Ovary (tissue), 9 donors: ENCODE results near the gene CDC42EP4. TPM values are rescaled to one million over a fixed set of nuclear protein-coding genes. Genes with fewer than 3 reads are reported as not detected.
A peak's percentile ranks its signal among the peaks of the same experiment; 100 is the strongest.
"Not testable (repeated sequence)": the region's sequence is repeated elsewhere in the genome, so short reads cannot be mapped to it uniquely, and the experiment has no call there.

ENCODE experiments used
- DNase-seq, 5 donors: peaks; one replicate each; pipeline ENCODE4 v3.0.0-alpha.2; 2019 to 2020
- H3K27ac ChIP-seq, 2 donors: fragments of 200-600 bp; one replicate each; pipeline versions ENCODE4 v1.5.1 to v1.8.0; 2019 to 2022
- H3K27me3 ChIP-seq: fragments of 200-600 bp; one replicate; pipeline ENCODE4 v1.8.0; 2022
- H3K36me3 ChIP-seq: fragments of 200-600 bp; sonication (generic); one replicate; pipeline ENCODE4 v1.5.1; 2019
- H3K4me1 ChIP-seq: one replicate; pipeline ENCODE4 v1.8.1; 2013; ENCODE audit warnings: mild to moderate bottlenecking, moderate library complexity; ENCODE audit not compliant: insufficient read depth
- H3K4me3 ChIP-seq: fragments of 200-600 bp; sonication (generic); one replicate; pipeline ENCODE4 v1.5.1; 2017
- H3K9me3 ChIP-seq, 2 donors: fragments of 200-600 bp in 1 of 2; sonication (generic) in 1 of 2; one replicate each; pipeline versions ENCODE4 v1.5.1 to v1.8.1; 2013 to 2019; ENCODE audit warnings: mild to moderate bottlenecking in 1 of 2, moderate library complexity in 1 of 2
- CTCF ChIP-seq, 3 donors: fragments of 450-650 bp in 2 of 3; fragments of 200-600 bp in 1 of 3; IDR thresholded peaks; one replicate each; pipeline versions ENCODE4 v1.5.1 to v1.8.0; 2016 to 2022; ENCODE audit warnings: antibody characterized with exemption in 3 of 3, mild to moderate bottlenecking in 1 of 3
- EP300 ChIP-seq: sonication (generic); formaldehyde crosslinking; IDR thresholded peaks from one replicate; pipeline ENCODE4 v1.6.1; 2017; ENCODE audit warnings: antibody characterized with exemption
- POLR2A ChIP-seq: fragments of 450-650 bp; IDR thresholded peaks from one replicate; pipeline ENCODE4 v1.6.1; 2017; ENCODE audit warnings: antibody characterized with exemption, mild to moderate bottlenecking, moderate library complexity
- WGBS, 3 donors: extraction: QIAGEN DNeasy Blood & Tissue Kit in 1 of 3; methylation state at CpG; one replicate each; pipeline versions ENCODE4 v1.1.5 to v1.1.7; 2013 to 2017; 5-methylcytosine and 5-hydroxymethylcytosine counted together
- intact Hi-C, 4 donors: fragments of 100-400 bp; cut with DNase I; formaldehyde crosslinking; loops; one replicate each; pipeline versions ENCODE4 v1.11.0 to v1.15.1; 2022 to 2023
- polyA plus RNA-seq, 2 donors: library from polyadenylated mRNA; stranded (reverse); fragments of 200-250 nt in 1 of 2; fragments of 350-450 nt in 1 of 2; fragmentation: Illumina TruSeq in 1 of 2; extraction: RNeasy Lipid Tissue Mini Kit (QIAGEN cat#74804) in 1 of 2; gene quantifications; one replicate each; pipeline ENCODE4 v1.2.3, GENCODE V29; 2013 to 2014
- total RNA-seq, 7 donors: library from RNA; depleted of rRNA in 2 of 7; stranded (reverse); fragments of >200 nt in 2 of 7; fragmentation: NEBNext Ultra II Directional in 3 of 7; extraction: Animal tissue kit (Norgen Biotek cat#: 25700) in 3 of 7; gene quantifications; one replicate each; pipeline versions ENCODE4 v1.1.0 to v1.2.4, GENCODE V29; 2016 to 2023
- donor health status: DM: no; HTN: no; CAD: no; lungs with moderate emphysema.
- donor health status: DM: no; HTN: no; CAD: no.
- donor health status: Bipolar disorder and iron deficiency.
- donor health status: DM: yes; HTN: yes; CAD: no.
- donor health status: DM: no; HTN: no; CAD: no.
- donor health status: DM: yes; HTN: yes; CAD: no.

The CDC42EP4 gene
- total and polyA plus RNA-seq, 9 donors = 59.0 to 171 (median 106) TPM

DNA sequence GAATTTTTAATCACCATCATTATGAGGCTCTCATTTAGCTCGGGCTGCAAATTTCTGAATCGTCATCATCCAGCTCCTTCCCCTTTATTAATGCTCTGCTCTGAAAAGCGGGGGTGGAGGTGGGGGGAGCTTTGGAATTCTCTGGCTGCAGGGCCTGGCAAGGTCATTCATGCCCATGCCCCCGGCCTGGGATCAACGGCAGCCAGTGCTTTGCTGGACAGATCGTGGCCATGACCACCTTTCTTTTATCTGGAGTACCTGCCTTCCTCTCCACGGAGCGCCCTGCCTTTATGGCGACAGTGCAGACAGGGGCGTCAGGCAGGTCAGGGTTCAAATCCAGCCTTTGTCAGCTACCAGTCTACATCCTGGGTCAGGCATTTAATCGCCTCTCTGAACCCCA, 45.0 kb downstream of the CDC42EP4 start:
- no peak for TF ChIP-seq EP300
- no peak for TF ChIP-seq CTCF (IDR thresholded peaks at IDR 0.05)
- TF ChIP-seq POLR2A = no peak
- Histone ChIP-seq H3K27me3 (no peaks in the 10 kb centered on the region), H3K36me3 (no peaks in the 10 kb centered on the region), H3K27ac (no peak overlapping the region), H3K9me3 (no peaks in the 10 kb centered on the region), H3K4me3 (no peak overlapping the region), H3K4me1 (peaks cover 12% of the 10 kb centered on the region)
- 84 to 91% (median 87%) methylated on average over 11 of the region's 11 CpGs for WGBS, 3 donors
- intact Hi-C loops = loop anchor here in 1 of 4 donors (10.0 kb wide), 1 partner anchor 48 kb away; the partner anchor contains the start of gene CDC42EP4
- peak in 1 of 5 donors; percentile 14 for DNase-seq

DNA sequence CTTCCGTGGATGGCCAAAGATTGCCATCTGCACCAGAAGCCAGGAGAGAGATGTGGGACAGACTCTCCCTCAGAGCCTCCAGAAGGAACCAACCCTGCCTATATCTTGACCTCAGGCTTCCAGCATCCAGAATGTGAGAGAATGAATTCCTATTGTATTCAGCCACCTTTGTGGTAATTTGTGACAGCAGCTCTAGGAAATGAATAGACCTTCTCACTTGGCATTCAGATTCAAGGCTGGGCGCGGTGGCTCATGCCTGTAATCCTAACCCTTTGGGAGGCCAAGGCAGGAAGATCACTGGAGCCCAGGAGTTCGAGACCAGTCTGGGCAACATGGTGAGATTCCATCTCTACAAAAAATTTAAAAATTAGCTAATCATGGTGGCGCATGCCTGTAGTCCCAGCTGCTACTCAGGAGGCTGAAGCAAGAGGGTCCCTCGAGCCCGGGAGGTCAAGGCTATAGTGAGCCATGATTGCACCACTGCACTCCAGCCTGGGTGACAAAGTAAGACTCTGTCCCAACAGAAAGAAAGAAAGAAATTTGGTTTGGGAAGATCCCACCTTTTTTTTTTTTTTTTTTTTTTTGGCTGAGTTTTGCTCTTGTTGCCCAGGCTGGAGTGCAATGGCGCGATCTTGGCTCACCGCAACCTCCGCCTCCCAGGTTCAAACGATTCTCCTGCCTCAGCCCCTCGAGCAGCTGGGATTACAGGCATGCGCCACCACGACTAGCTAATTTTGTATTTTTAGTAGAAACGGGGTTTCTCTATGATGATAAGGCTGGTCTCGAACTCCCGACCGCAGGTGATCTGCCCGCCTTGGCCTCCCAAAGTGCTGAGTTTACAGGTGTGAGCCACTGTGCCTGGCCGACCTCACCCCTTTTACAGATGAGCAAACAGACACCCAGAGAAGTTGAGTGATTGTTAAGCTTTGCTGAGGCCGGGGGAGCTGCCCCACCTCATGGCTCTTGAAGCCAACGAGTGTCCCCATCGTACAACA, 45.9 kb downstream of the CDC42EP4 start:
- TF ChIP-seq EP300 (no peak), POLR2A (no peak), CTCF (IDR thresholded peaks at IDR 0.05) (no peak)
- H3K36me3 ChIP-seq = no peaks in the 10 kb centered on the region
- peaks cover 15% of the 10 kb centered on the region for H3K4me1 ChIP-seq
- DNase-seq = peak in 1 of 5 donors; percentile 9
- H3K4me3 ChIP-seq = no peak overlapping the region
- no peaks in the 10 kb centered on the region for H3K9me3 ChIP-seq
- no peaks in the 10 kb centered on the region for H3K27me3 ChIP-seq
- no peak overlapping the region for H3K27ac ChIP-seq
- intact Hi-C loops = loop anchor here in 1 of 4 donors (10.0 kb wide), 1 partner anchor 49 kb away; the partner anchor contains the start of gene CDC42EP4
- whole genome bisulfite sequencing, 3 donors = 90 to 91% (median 91%) methylated on average over 24 of the region's 24 CpGs

- not testable (repeated sequence) for H3K27ac ChIP-seq, H3K9me3 ChIP-seq, H3K27me3 ChIP-seq, H3K36me3 ChIP-seq, DNase-seq, H3K4me3 ChIP-seq
- intact Hi-C loops = loop anchor here in 1 of 4 donors (10.0 kb wide), 1 partner anchor 50 kb away; the partner anchor contains the start of gene CDC42EP4
- WGBS, 3 donors = 73 to 85% (median 80%) methylated on average over 2 of the region's 2 CpGs
- peaks cover 15% of the 10 kb centered on the region for H3K4me1 ChIP-seq
Observed at GRCh38 chr17:73264448-73264847, 47.4 kb downstream of the CDC42EP4 start.

GRCh38 chr17:73262676-73263642, 48.8 kb downstream of the CDC42EP4 start:
- Histone ChIP-seq H3K27me3 (no peaks in the 10 kb centered on the region), H3K4me1 (peaks cover 16% of the 10 kb centered on the region), H3K4me3 (no peak overlapping the region), H3K27ac (peak overlapping the region in 1 of 2 donors; percentile 63), H3K36me3 (no peaks in the 10 kb centered on the region), H3K9me3 (no peaks in the 10 kb centered on the region)
- 64 to 76% (median 71%) methylated on average over 12 of the region's 12 CpGs for WGBS, 3 donors
- TF ChIP-seq POLR2A = no peak
- TF ChIP-seq CTCF (IDR thresholded peaks at IDR 0.05) = no peak
- no peak for TF ChIP-seq EP300
- intact Hi-C loops = loop anchor here in 1 of 4 donors (10.0 kb wide), 1 partner anchor 52 kb away; the partner anchor contains the start of gene CDC42EP4
- peak in 2 of 5 donors; percentile 26 to 39 for DNase-seq
